HG02943 (cell line): ENCODE measurements around the gene DNAJC2.

Experiments used
- ATAC-seq: cut with Tn5 transposase; IDR thresholded peaks from one replicate; pipeline ENCODE4 v1.9.1; 2021; ENCODE audit warnings: mild to moderate bottlenecking, low read depth, moderate library complexity; ENCODE audit not compliant: unreplicated experiment

DNAJC2 gene

GRCh38 chr7:103344453-103345149 is at the start of gene DNAJC2:
Gene DNAJC2 (minus strand): TSS chr7:103344767. CDS start chr7:103344622, 145 bp downstream.
- ATAC-seq: peak; percentile 68

GRCh38 chr7:103391976-103392375 is 47.4 kb upstream of the DNAJC2 start:
- ATAC-seq: no peak

GRCh38 chr7:103391150-103391549 is 46.6 kb upstream of the DNAJC2 start:
- ATAC-seq: no peak

- ATAC-seq: no peak
These were observed 44.7 kb upstream of the DNAJC2 start for GRCh38 chr7:103389263-103389662.

GRCh38 chr7:103388469-103389140 is 44.0 kb upstream of the DNAJC2 start:
- ATAC-seq: no peak

GRCh38 chr7:103387242-103387641 is 42.7 kb upstream of the DNAJC2 start:
- no peak for ATAC-seq

- no peak for ATAC-seq
These were observed 37.5 kb upstream of the DNAJC2 start for GRCh38 chr7:103382032-103382402.

GRCh38 chr7:103381280-103382031 is 36.9 kb upstream of the DNAJC2 start:
- no peak for ATAC-seq

GRCh38 chr7:103380395-103381191 is 36.0 kb upstream of the DNAJC2 start:
- ATAC-seq: no peak

GRCh38 chr7:103379270-103379975 is 34.9 kb upstream of the DNAJC2 start:
- no peak for ATAC-seq

- ATAC-seq: no peak
These were observed 29.5 kb upstream of the DNAJC2 start for GRCh38 chr7:103373866-103374643.

- no peak for ATAC-seq
These were observed 24.9 kb upstream of the DNAJC2 start for GRCh38 chr7:103369432-103369831.

- no peak for ATAC-seq
These were observed 5.2 kb upstream of the DNAJC2 start for GRCh38 chr7:103349805-103350204.

- no peak for ATAC-seq
These were observed 4.4 kb upstream of the DNAJC2 start for GRCh38 chr7:103348959-103349358.

GRCh38 chr7:103348452-103348851 is 3.9 kb upstream of the DNAJC2 start:
- no peak for ATAC-seq

GRCh38 chr7:103347507-103348267 is 3.1 kb upstream of the DNAJC2 start, which contains the start of gene PSMC2:
Gene PSMC2 (plus strand): TSS chr7:103347643. CDS start chr7:103347712, 69 bp downstream.
- ATAC-seq: peak; percentile 64

GRCh38 chr7:103346396-103346795 is 1.8 kb upstream of the DNAJC2 start:
- no peak for ATAC-seq

- peak; percentile 11 for ATAC-seq
These were observed 662 bp downstream of the DNAJC2 start for GRCh38 chr7:103343758-103344452.
